ENCODE measurements around the gene DCDC2C. TPM values are rescaled to one million over a fixed set of nuclear protein-coding genes. Genes with fewer than 3 reads are reported as not detected.

The DCDC2C gene
- total and polyA plus RNA-seq, 2 experiments from 2014 or later, result not detected

DNA sequence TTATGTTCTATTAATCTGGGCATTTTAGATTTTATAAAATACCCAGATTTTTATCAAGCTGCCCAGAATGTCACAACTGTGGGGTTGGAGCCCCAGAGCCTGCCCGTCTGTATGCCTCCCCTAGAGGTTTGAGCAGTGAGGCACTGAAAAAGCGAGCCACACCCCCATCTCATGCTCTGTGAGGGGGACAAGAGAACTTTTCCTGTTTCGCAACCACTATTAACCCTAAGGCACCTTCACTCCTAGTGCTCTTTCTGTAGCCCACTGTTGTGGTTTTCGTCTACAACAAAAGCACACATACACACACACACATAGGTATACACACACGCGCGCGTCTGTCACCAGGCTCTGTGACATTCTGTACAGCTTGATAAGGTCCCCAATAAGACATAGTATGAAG is 38.0 kb downstream of the DCDC2C start:
- H3K27ac ChIP-seq, result no peak overlapping the region
- no peaks in the 10 kb centered on the region for H3K27me3 ChIP-seq
- no peak for TF ChIP-seq EZH2phosphoT487 (IDR thresholded peaks at IDR 0.05; ENCODE audit: low read depth, severe bottlenecking, unreplicated experiment)
- no peak for TF ChIP-seq EZH2 (IDR thresholded peaks at IDR 0.05; ENCODE audit: borderline replicate concordance)
- TF ChIP-seq, protein P1, sequence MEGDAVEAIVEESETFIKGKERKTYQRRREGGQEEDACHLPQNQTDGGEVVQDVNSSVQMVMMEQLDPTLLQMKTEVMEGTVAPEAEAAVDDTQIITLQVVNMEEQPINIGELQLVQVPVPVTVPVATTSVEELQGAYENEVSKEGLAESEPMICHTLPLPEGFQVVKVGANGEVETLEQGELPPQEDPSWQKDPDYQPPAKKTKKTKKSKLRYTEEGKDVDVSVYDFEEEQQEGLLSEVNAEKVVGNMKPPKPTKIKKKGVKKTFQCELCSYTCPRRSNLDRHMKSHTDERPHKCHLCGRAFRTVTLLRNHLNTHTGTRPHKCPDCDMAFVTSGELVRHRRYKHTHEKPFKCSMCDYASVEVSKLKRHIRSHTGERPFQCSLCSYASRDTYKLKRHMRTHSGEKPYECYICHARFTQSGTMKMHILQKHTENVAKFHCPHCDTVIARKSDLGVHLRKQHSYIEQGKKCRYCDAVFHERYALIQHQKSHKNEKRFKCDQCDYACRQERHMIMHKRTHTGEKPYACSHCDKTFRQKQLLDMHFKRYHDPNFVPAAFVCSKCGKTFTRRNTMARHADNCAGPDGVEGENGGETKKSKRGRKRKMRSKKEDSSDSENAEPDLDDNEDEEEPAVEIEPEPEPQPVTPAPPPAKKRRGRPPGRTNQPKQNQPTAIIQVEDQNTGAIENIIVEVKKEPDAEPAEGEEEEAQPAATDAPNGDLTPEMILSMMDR (IDR thresholded peaks at IDR 0.05; ENCODE audit: poor library complexity), result no peak
- no peaks in the 10 kb centered on the region for H3K9me3 ChIP-seq (ENCODE audit: low read depth)
- H3K4me3 ChIP-seq, result no peak overlapping the region
- H2AFZ ChIP-seq, result no peak overlapping the region
- no peaks in the 10 kb centered on the region for H3K79me2 ChIP-seq
- no peaks in the 10 kb centered on the region for H3K9me2 ChIP-seq (replicated peaks; ENCODE audit: insufficient read depth)
- H4K20me1 ChIP-seq (ENCODE audit: insufficient read depth, poor library complexity, severe bottlenecking), result no peaks in the 10 kb centered on the region
- DNase-seq (ENCODE audit: low spot score), result no peak
- no peaks in the 10 kb centered on the region for H3K36me3 ChIP-seq (replicated peaks; ENCODE audit: insufficient read depth, low read depth)
- 88% methylated on average over 8 of the region's 8 CpGs for WGBS (ENCODE audit: low lambda C conversion rate, missing lambda C conversion rate)
- H3K4me2 ChIP-seq, result no peak overlapping the region
- no peaks in the 10 kb centered on the region for H3K4me1 ChIP-seq (ENCODE audit: insufficient read depth)

DNA sequence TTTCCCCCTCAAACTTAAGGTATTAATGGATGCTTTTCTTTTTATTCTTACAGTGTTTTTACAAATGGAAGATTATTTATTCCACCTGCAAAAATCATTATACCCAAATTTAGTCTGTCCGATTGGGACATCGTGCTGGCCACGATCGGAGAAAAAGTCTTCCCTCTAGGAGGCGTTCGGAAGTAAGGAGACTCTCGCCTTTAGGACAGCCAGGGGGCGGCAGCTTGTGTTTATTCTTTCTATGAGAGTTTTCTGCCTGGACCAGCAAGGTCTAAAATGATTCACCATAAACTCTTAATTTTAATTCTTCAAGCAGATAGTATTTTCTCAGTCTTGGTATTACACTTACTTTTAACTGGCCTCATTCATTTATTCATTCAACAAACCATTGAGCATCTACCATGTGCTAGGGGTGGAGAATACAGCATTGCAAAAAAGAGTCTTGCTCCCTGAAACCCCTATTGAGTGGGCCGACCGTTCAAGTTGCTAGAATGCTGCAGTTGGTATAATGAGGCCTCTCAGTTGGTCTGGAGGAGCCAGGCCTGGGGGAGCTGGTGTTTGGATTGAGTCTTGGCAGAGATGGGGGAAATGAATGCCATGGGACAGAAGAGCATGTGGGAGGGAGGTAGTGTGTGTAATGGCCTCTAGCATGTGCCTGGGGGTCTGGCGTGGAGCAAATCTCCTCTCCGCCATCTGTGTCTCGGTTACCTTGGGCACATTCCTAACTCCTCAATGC is 38.7 kb downstream of the DCDC2C start:
- WGBS (ENCODE audit: low lambda C conversion rate, missing lambda C conversion rate), result 89% methylated on average over 13 of the region's 13 CpGs

DNA sequence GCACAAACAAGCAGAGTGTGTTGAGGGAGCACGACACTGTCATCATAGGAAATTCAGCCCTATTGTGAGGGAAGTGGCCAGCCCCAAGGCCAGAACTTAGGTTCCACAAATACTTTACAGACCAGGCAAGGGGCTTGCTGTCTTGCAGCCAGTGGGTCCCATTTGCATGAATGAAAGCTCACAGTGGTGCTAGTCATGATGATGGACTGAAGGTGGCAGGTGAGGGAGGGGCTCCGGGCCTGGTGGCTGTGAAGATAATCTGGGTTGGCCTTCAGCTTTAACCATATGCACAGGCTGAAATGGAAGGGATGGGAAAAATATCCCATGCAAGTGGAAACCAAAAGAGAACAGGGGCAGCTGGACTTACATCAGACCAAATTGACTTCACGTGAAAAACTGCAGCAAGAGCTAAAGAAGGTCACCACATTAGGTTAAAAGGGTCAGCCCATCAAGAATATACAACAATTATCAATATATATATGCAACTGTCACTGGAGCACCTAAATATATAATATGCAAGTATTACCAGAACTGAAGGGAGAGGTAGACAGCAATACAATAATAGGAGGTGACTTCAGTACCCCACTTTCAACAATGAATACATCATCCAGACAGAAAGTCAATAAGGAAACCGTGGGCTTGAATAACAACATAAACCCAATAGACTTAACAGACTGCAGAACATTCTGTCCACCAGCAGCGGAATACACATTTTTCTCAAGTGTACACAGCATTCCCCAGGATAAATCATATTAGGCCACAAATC is 39.6 kb downstream of the DCDC2C start:
- Histone ChIP-seq H3K4me3 (no peak overlapping the region), H4K20me1 (ENCODE audit: insufficient read depth, poor library complexity, severe bottlenecking) (no peaks in the 10 kb centered on the region), H3K27ac (no peak overlapping the region), H3K9me2 (replicated peaks; ENCODE audit: insufficient read depth) (no peaks in the 10 kb centered on the region), H3K36me3 (replicated peaks; ENCODE audit: insufficient read depth, low read depth) (no peaks in the 10 kb centered on the region), H3K27me3 (no peaks in the 10 kb centered on the region), H3K79me2 (no peaks in the 10 kb centered on the region), H3K9me3 (ENCODE audit: low read depth) (no peaks in the 10 kb centered on the region), H2AFZ (no peak overlapping the region), H3K4me1 (ENCODE audit: insufficient read depth) (no peaks in the 10 kb centered on the region), H3K4me2 (no peak overlapping the region)
- DNase-seq (ENCODE audit: low spot score), result no peak
- 85% methylated on average over 5 of the region's 5 CpGs for WGBS (ENCODE audit: low lambda C conversion rate, missing lambda C conversion rate)
- TF ChIP-seq EZH2 (IDR thresholded peaks at IDR 0.05; ENCODE audit: borderline replicate concordance) (no peak), EZH2phosphoT487 (IDR thresholded peaks at IDR 0.05; ENCODE audit: low read depth, severe bottlenecking, unreplicated experiment) (no peak)
- TF ChIP-seq, protein P1 (IDR thresholded peaks at IDR 0.05; ENCODE audit: poor library complexity), result no peak

More for the DNA sequence above, 38.7 kb downstream of the DCDC2C start:
- Histone ChIP-seq H3K4me3 (no peak overlapping the region), H3K4me1 (ENCODE audit: insufficient read depth) (no peaks in the 10 kb centered on the region), H3K9me2 (replicated peaks; ENCODE audit: insufficient read depth) (no peaks in the 10 kb centered on the region), H3K9me3 (ENCODE audit: low read depth) (no peaks in the 10 kb centered on the region), H3K27me3 (no peaks in the 10 kb centered on the region), H2AFZ (no peak overlapping the region), H4K20me1 (ENCODE audit: insufficient read depth, poor library complexity, severe bottlenecking) (no peaks in the 10 kb centered on the region), H3K4me2 (no peak overlapping the region), H3K27ac (no peak overlapping the region), H3K79me2 (no peaks in the 10 kb centered on the region), H3K36me3 (replicated peaks; ENCODE audit: insufficient read depth, low read depth) (no peaks in the 10 kb centered on the region)
- TF ChIP-seq, protein P1 (IDR thresholded peaks at IDR 0.05; ENCODE audit: poor library complexity), result no peak
- TF ChIP-seq EZH2 (IDR thresholded peaks at IDR 0.05; ENCODE audit: borderline replicate concordance) (no peak), EZH2phosphoT487 (IDR thresholded peaks at IDR 0.05; ENCODE audit: low read depth, severe bottlenecking, unreplicated experiment) (no peak)
- no peak for DNase-seq (ENCODE audit: low spot score)
